Diencephalon (tissue), 1 donor: ENCODE measurements around the gene SLC44A3. TPM values are rescaled to one million over a fixed set of nuclear protein-coding genes. Genes with fewer than 3 reads are reported as not detected.

Source experiments
- total RNA-seq: library from RNA; depleted of rRNA; stranded (reverse); fragments of >200 nt; gene quantifications from one replicate; pipeline ENCODE4 v1.2.3, GENCODE V29; 2014

The SLC44A3 gene
- total RNA-seq = 5.1 TPM

GRCh38 chr1:94819945-94820746 is at the start of gene SLC44A3:
TSS of gene SLC44A3 (plus strand) at chr1:94820357. CDS start at chr1:94820452, 95 bp downstream.

GRCh38 chr1:94926915-94927404 is 106.8 kb downstream of the SLC44A3 start, which contains the start of gene CNN3:
TSS of gene CNN3 (minus strand) at chr1:94927110. CDS start at chr1:94926894, 216 bp downstream.

Other genes with a start within 250 kb of the SLC44A3 start
- gene CNN3, start 106.8 kb downstream of the SLC44A3 start, total RNA-seq = 204 TPM